Putamen (tissue), 1 donor: ENCODE results near the gene PPP1R3F.
"Not testable (repeated sequence)": the region's sequence is repeated elsewhere in the genome, so short reads cannot be mapped to it uniquely, and the experiment has no call there.

Experiments used
- DNase-seq: peaks from one replicate; pipeline ENCODE4 v3.0.0-alpha.2; 2016; ENCODE audit warnings: low spot score

Gene PPP1R3F

GRCh38 chrX:49273181-49273727 lies 3.7 kb downstream of the PPP1R3F start:
- no peak for DNase-seq

GRCh38 chrX:49276207-49276606 lies 6.6 kb downstream of the PPP1R3F start:
- DNase-seq: no peak

DNA sequence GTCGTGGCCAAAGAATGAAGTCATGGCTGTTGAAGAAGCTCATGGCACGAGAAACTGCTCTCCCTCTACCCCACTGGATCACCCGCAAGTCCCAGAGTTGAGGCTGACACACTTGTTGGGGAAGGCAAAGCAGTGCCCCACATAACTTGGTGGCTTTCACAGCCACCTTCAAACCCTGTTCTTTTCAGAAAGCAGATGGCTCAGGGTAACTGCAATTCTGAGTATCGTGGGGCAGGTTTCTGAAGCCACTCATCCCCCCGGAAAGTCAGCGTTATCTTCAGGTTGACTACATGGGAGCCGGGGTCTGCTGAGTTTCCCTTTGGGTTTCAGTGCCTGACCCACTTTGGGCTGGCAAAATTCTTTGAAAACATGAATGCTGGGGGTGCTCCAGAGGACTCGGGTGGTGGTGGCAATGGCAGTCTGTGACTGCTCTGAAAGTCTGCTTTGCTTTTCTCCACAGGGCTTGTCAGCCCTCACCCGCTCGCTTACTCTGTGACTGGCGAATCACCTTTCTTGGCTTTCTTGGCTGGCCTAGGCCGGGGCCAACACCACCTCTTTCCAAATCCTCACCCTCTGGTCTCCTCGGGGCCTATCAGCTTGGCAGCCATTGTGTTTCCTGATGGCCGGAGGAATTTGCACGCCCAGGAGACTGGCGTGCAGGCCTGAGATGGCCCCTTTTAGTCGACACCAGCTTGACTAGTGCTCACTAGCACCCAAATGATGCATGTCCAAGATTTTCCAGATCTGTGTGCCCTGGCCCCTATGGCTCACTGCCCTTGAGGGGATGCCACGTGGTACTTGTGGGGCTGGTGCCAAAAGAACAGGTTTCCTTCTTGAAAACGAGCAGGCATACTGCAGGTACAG lies 7.3 kb downstream of the PPP1R3F start:
- no peak for DNase-seq

- no peak for DNase-seq
These were observed 7.9 kb downstream of the PPP1R3F start for GRCh38 chrX:49277535-49277830.

DNA sequence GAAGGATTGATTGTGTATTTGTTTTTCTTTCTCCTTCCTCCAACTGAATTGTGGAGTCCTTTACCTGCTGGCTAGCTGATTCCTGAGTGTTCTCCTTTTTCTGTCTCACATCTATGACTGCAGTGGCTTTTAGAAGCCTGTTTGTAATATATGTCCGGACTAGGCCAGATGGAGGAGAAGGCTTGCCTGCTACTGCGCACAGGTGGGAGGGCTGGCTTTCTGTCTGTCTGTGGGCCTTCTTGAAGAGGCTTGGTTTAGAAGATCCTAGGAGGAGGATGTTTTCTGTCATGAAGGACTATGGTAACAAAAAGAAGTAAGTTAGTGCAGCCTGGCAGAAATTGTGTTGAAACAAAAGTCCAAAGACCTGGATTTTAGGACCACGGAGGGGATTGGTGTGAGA lies 8.5 kb downstream of the PPP1R3F start:
- no peak for DNase-seq

DNA sequence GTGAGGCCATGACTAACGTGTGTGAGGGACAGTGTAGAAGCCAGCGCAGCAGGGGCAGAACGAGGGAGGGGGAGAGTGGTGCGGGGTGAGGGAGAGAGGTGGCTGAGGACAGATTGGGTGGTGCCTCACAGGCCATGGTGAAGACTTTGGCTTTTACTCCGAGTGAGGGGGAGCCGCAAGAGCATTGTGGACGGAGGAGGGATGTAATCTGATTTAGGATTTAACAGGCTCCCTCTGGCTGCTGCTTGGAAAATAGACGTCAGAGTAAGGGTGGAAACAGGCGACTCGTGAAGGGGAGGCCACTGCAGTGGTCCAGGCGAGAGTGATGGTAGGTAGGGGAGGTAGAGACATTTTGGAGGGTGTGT lies 13.0 kb downstream of the PPP1R3F start:
- no peak for DNase-seq

DNA sequence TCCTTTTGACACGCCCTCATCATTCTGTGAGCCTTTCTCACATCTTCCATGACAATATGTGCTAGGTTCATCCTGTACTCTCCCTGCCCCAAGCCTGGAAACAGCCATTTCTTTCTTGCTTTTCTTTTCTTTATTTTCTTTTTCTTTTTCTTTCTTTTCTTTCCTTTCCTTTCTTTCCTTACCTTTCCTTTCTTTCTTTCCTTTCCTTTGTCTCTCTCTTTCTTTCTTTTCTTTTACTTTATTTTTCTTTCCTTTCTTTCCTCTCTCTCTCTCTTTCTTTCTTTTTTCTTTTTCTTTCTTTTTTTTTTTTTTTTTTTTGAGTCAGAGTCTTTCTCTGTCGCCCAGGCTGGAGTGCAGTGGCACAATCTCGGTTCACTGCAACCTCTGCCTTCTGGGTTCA lies 14.6 kb downstream of the PPP1R3F start:
- no peak for DNase-seq

DNA sequence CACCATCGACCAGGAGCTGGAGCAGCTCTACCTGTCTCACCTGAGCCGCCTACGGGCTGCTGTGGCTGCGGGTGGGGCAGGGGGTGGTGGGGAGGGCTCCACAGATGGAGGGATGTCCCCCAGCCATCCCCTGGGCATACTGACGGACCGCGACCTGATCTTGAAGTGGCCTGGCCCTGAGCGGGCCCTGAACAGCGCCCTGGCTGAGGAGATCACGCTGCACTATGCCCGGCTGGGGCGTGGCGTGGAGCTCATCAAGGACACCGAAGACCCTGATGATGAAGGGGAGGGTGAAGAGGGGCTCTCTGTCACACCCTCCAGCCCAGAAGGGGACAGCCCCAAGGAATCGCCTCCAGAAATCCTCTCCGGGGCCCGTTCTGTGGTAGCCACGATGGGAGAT lies 16.5 kb downstream of the PPP1R3F start:
- no peak for DNase-seq

DNA sequence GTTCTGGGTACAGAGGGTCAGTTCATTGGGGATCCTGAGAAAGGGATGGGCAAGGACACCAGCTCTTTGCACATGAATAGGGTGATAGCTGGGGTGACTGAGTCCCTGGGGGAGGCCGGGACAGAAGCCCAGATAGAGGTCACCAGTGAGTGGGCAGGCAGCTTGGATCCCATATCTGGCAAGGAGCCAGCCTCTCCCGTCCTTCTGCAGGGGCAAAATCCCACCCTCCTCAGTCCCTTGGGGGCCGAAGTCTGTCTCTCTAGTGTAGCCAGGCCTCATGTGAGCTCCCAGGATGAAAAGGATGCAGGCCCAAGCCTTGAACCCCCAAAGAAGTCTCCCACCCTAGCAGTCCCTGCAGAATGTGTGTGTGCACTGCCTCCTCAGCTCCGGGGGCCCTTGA lies 17.0 kb downstream of the PPP1R3F start:
- DNase-seq: no peak

- DNase-seq: no peak
These were observed 18.1 kb downstream of the PPP1R3F start for GRCh38 chrX:49287665-49288064.

DNA sequence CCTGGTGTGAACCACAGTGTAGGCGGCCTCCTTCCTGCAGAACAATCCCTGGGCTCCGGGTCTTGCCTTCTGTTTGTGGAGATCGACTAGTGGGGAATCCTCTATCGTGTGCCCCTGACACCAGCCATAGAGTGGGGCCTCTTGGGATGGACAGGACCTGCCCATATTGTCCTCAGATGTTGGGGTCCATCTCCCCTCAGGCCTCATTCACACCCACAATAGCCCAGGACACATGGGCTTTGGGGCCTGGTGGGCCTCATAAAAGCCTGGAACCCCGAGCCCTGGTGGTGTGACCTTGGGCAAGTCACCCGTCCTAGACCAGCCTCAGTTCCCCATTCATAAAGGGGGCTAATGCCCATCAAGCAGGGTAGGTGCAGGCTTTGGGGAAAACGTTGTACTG lies 20.6 kb downstream of the PPP1R3F start:
- no peak for DNase-seq

GRCh38 chrX:49291615-49292337 lies 22.2 kb downstream of the PPP1R3F start:
- DNase-seq: no peak

DNA sequence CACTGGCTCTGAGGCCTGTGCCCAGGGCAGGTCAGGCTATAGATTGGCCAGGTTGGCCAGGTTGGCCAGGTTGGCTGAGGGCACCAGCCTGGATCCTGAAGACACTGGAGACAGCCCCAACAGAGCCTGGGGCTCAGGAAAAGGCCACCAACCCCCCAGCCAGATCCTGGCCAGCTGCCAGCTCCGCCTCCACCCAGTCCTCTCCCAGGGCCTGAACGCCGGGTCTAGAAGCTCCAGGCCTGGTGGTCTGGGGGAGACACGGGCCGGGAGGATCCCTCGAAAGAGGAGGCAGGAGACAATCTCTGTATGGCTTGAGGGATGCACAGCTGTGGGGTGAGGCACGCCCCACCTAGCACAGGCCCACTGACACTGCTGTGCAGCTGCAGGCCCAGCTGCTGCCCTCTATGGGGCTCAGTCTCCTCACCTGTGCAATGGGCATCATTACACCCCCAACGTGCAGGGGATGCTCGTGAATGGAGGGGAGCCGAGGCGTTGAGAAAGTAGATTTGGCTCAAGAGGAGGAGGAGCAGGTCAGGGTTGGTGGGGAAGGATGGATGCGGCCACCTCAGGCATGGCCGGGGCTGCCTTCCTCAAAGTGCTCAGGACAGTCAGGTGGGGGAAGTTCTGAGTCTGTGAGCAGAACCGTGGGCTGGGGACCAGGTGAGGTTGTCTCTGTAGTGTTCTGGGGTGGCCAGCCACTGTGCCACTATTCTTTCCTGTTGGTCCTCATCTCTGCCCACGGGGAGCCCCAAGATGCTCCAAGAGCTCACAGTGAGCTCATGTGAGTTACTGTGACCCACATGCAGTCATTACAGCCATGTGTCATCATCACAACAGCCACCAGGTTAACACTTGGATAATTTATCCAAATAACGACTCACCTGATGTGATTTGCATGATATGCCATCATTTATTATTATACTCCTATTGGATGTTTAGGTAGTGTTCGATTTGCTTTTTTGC lies 23.1 kb downstream of the PPP1R3F start:
- no peak for DNase-seq

- not testable (repeated sequence) for DNase-seq
These were observed 29.7 kb downstream of the PPP1R3F start for GRCh38 chrX:49299293-49299692.

DNA sequence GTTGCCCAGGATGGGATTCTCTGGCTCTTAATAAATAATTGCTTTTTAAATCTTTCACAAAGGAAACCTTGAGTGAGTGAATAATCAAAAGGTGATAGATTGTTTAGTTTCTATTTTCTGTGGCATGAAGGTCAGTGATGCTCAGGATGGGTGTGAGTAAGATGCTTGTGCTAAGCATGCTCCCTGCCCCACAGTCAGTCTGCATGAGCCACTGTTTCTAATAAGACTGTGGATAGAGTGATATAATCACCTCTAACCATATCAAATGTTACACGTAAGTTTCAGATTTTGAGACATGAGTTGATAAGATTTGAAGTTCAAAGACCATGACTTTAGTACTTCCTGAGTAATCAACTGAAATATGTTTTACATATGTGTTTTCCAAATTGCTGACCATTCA lies 31.1 kb downstream of the PPP1R3F start:
- no peak for DNase-seq

GRCh38 chrX:49303346-49303745 lies 33.8 kb downstream of the PPP1R3F start, which contains the start of gene GAGE10:
Gene GAGE10 (plus strand): TSS chrX:49303646. CDS start chrX:49304860, 1,214 bp downstream.
- no peak for DNase-seq

- DNase-seq: not testable (repeated sequence)
These were observed 38.2 kb downstream of the PPP1R3F start for GRCh38 chrX:49307775-49308174.

GRCh38 chrX:49308604-49309269 lies 39.1 kb downstream of the PPP1R3F start:
- DNase-seq: no peak

DNA sequence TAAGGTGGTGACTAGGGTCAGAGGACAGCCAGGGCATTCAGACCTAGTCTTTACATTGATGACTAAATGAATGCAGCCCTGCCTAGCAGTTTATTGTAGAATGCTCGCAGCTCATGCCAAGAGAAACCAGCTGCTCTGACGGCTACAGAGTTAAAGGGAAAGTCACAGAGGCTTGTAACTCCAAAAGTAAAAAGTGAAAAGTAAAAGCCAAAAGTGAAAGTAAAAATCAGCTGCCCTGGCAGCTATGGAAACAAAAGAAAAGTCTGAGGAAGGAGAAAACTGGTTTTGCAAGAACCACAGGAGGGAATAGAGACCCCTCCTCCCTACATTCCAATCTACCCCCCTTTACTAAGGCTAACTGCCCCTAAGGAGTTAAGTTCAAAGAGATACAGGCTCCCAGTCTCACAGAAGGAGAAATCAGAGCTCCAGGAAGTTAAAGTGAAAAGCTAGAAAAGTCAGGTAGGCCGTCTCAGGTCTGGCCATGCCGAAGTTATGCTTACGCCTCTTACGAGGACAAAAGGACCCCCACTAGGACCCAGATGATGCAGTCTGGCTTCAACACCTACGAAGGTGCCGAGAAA lies 39.9 kb downstream of the PPP1R3F start:
- no peak for DNase-seq

- no peak for DNase-seq
These were observed 40.8 kb downstream of the PPP1R3F start for GRCh38 chrX:49310371-49310770.

DNA sequence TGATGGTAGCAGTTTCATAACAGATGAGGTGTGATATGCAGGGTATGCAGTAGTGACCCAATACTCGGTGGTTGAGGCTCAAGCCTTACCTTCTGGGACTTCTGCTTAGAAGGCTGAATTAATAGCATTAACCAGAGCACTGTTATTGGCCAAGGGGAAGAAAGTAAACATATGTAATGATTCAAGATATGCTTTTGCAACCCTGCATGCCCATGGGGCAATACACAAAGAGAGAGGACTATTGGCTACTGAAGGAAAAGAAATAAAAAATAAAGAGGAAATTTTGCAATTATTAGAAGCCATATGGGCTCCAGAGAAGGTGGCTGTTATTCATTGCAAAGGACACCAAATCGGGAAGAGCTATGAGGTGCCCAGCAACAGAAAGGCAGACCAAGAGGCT lies 42.6 kb downstream of the PPP1R3F start:
- DNase-seq: no peak
